ENCODE measurements around the gene KRT2.

The KRT2 gene

GRCh38 chr12:52687497-52688385 is 35.7 kb upstream of the KRT2 start:
- peaks cover 65% of the 10 kb centered on the region for H3K27me3 Mint-ChIP-seq (ENCODE audit: low read depth, poor library complexity)
- peaks cover 12% of the 10 kb centered on the region for H3K4me1 Mint-ChIP-seq

GRCh38 chr12:52686756-52687487 is 34.9 kb upstream of the KRT2 start:
- H3K27me3 Mint-ChIP-seq (ENCODE audit: low read depth, poor library complexity) = peaks cover 62% of the 10 kb centered on the region
- peaks cover 12% of the 10 kb centered on the region for H3K4me1 Mint-ChIP-seq
- no peaks in the 10 kb centered on the region for H3K9me3 Mint-ChIP-seq
- no peak overlapping the region for H3K27ac Mint-ChIP-seq
- TF ChIP-seq, protein P1, sequence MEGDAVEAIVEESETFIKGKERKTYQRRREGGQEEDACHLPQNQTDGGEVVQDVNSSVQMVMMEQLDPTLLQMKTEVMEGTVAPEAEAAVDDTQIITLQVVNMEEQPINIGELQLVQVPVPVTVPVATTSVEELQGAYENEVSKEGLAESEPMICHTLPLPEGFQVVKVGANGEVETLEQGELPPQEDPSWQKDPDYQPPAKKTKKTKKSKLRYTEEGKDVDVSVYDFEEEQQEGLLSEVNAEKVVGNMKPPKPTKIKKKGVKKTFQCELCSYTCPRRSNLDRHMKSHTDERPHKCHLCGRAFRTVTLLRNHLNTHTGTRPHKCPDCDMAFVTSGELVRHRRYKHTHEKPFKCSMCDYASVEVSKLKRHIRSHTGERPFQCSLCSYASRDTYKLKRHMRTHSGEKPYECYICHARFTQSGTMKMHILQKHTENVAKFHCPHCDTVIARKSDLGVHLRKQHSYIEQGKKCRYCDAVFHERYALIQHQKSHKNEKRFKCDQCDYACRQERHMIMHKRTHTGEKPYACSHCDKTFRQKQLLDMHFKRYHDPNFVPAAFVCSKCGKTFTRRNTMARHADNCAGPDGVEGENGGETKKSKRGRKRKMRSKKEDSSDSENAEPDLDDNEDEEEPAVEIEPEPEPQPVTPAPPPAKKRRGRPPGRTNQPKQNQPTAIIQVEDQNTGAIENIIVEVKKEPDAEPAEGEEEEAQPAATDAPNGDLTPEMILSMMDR (IDR thresholded peaks at IDR 0.05) = no peak
- no peak overlapping the region for H3K4me3 Mint-ChIP-seq
- no peak for DNase-seq
- H3K36me3 Mint-ChIP-seq (ENCODE audit: low read depth) = no peaks in the 10 kb centered on the region

More at GRCh38 chr12:52687497-52688385, 35.7 kb upstream of the KRT2 start:
- Mint-ChIP-seq H3K27ac (no peak overlapping the region), H3K4me3 (no peak overlapping the region), H3K9me3 (no peaks in the 10 kb centered on the region), H3K36me3 (ENCODE audit: low read depth) (no peaks in the 10 kb centered on the region)
- DNase-seq = no peak
- TF ChIP-seq, protein P1 (IDR thresholded peaks at IDR 0.05) = no peak

- H3K36me3 Mint-ChIP-seq (ENCODE audit: low read depth) = no peaks in the 10 kb centered on the region
- no peaks in the 10 kb centered on the region for H3K9me3 Mint-ChIP-seq
- H3K27me3 Mint-ChIP-seq (ENCODE audit: low read depth, poor library complexity) = peaks cover 58% of the 10 kb centered on the region
- H3K27ac Mint-ChIP-seq = no peak overlapping the region
- peaks cover 6% of the 10 kb centered on the region for H3K4me1 Mint-ChIP-seq
- no peak for DNase-seq
- TF ChIP-seq, protein P1 (IDR thresholded peaks at IDR 0.05) = no peak
- H3K4me3 Mint-ChIP-seq = no peak overlapping the region
Measured at GRCh38 chr12:52686063-52686462, 34.1 kb upstream of the KRT2 start.

DNA sequence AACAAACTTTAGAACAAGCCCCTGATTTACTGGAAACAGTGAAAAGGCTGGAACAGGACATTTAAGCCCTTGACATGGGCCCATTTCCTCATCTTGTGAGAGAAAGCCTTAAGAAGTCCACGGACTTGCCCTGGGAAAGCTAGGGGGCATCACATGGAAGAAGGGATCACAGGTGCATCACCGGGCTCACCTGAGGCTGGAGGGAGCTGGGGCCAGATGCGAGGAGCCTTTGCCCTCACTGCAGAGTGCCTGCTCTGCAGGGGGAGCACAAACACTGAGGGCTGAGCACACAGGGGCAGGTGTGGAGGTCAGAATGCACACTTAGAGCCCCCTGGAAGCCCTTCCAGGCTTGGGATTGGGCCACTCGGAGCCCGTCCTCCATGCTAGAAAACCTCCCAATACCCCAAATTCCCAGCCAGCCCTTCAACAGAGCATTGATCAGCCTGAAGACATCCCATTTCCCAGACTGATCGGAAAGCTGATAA is 33.4 kb upstream of the KRT2 start:
- Mint-ChIP-seq H3K27ac (no peak overlapping the region), H3K4me3 (no peak overlapping the region), H3K9me3 (no peaks in the 10 kb centered on the region), H3K4me1 (no peaks in the 10 kb centered on the region), H3K36me3 (ENCODE audit: low read depth) (no peaks in the 10 kb centered on the region), H3K27me3 (ENCODE audit: low read depth, poor library complexity) (peaks cover 52% of the 10 kb centered on the region)
- DNase-seq = no peak
- TF ChIP-seq, protein P1 (IDR thresholded peaks at IDR 0.05) = no peak

- H3K36me3 Mint-ChIP-seq (ENCODE audit: low read depth) = no peaks in the 10 kb centered on the region
- TF ChIP-seq, protein P1 (IDR thresholded peaks at IDR 0.05) = no peak
- no peak overlapping the region for H3K27ac Mint-ChIP-seq
- H3K4me3 Mint-ChIP-seq = no peak overlapping the region
- no peak for DNase-seq
- H3K4me1 Mint-ChIP-seq = no peaks in the 10 kb centered on the region
- H3K27me3 Mint-ChIP-seq (ENCODE audit: low read depth, poor library complexity) = peaks cover 51% of the 10 kb centered on the region
- no peaks in the 10 kb centered on the region for H3K9me3 Mint-ChIP-seq
Measured at GRCh38 chr12:52684431-52684830, 32.4 kb upstream of the KRT2 start.
